CD4-positive, alpha-beta T cell (primary cell): ENCODE data around the gene AFF3. TPM values are rescaled to one million over a fixed set of nuclear protein-coding genes. Genes with fewer than 3 reads are reported as not detected.

Experiments
- ATAC-seq: fragments of 200-7000 bp; cut with Tn5 transposase; one replicate; pipeline ENCODE4 v1.10.0; 2022; ENCODE audit warnings: mild to moderate bottlenecking; ENCODE audit not compliant: poor library complexity
- CTCF ChIA-PET: fragments of 350-600 bp; sonication (Branson Sonifier 250); formaldehyde crosslinking; loops from one replicate; lab custom pipeline; 2021; ENCODE audit warnings: antibody characterized with exemption, inconsistent platforms; lab: Charles Lee
- POLR2A ChIA-PET: fragments of 350-600 bp; sonication (Branson Sonifier 250); formaldehyde crosslinking; loops from one replicate; lab custom pipeline; 2021; ENCODE audit warnings: antibody characterized with exemption, inconsistent platforms; lab: Charles Lee
- DNase-seq, 14 experiments: peaks; one replicate each; pipeline ENCODE4 v3.0.0-alpha.2; 2013 to 2020; ENCODE audit warnings: mixed read lengths in 2 of 14
- H3K27ac ChIP-seq, 2 donors: one replicate each; pipeline versions ENCODE4 v1.5.1 to v1.7.0; 2013; ENCODE audit warnings: low read length in 2 of 2, low read depth in 1 of 2, mild to moderate bottlenecking in 1 of 2
- H3K27me3 ChIP-seq, 2 experiments: 1 replicate in 1 of 2; 2 replicates in 1 of 2; pipeline versions ENCODE4 v1.6.1 to v1.7.0; 2013; ENCODE audit warnings: low read length in 2 of 2, control low read depth in 1 of 2, mild to moderate bottlenecking in 1 of 2, moderate library complexity in 1 of 2; ENCODE audit not compliant: insufficient read depth in 2 of 2, control insufficient read depth in 1 of 2
- H3K36me3 ChIP-seq: one replicate; pipeline ENCODE4 v1.6.1; 2013; ENCODE audit warnings: low read length, control low read depth; ENCODE audit not compliant: insufficient read depth
- H3K4me1 ChIP-seq: one replicate; pipeline ENCODE4 v1.6.1; 2013; ENCODE audit warnings: low read length, control low read depth; ENCODE audit not compliant: insufficient read depth
- H3K4me3 ChIP-seq: one replicate; pipeline ENCODE4 v1.5.1; 2013; ENCODE audit warnings: mild to moderate bottlenecking, low read length, moderate library complexity
- H3K9me3 ChIP-seq, 2 experiments: 1 replicate in 1 of 2; 2 replicates in 1 of 2; pipeline versions ENCODE4 v1.6.1 to v1.7.0; 2013; ENCODE audit warnings: low read length in 2 of 2, mild to moderate bottlenecking in 2 of 2, control low read depth in 1 of 2, moderate library complexity in 1 of 2; ENCODE audit not compliant: control insufficient read depth in 1 of 2, insufficient read depth in 1 of 2
- H3K27ac Mint-ChIP-seq: one replicate; pipeline ENCODE4 v1.8.0; 2020; ENCODE audit warnings: mixed read lengths
- H3K27me3 Mint-ChIP-seq: one replicate; pipeline ENCODE4 v1.8.0; 2021; ENCODE audit warnings: mixed read lengths
- H3K36me3 Mint-ChIP-seq: one replicate; pipeline ENCODE4 v1.8.0; 2021; ENCODE audit warnings: low read depth, mixed read lengths
- H3K4me1 Mint-ChIP-seq: one replicate; pipeline ENCODE4 v1.8.0; 2021; ENCODE audit warnings: low read depth, mixed read lengths
- H3K4me3 Mint-ChIP-seq: one replicate; pipeline ENCODE4 v1.8.0; 2020; ENCODE audit warnings: mild to moderate bottlenecking, mixed read lengths
- H3K9me3 Mint-ChIP-seq: one replicate; pipeline ENCODE4 v1.8.0; 2020; ENCODE audit warnings: mixed read lengths
- CTCF ChIP-seq: fragments of 200-600 bp; IDR thresholded peaks from one replicate; pipeline ENCODE4 v1.8.0; 2022; ENCODE audit warnings: antibody characterized with exemption, mild to moderate bottlenecking
- intact Hi-C, 2 experiments: fragments of 100-400 bp; cut with DNase I in 1 of 2; cut with micrococcal nuclease in 1 of 2; formaldehyde crosslinking; loops; one replicate each; pipeline versions ENCODE4 v1.15.1 to v1.9.0; 2023 to 2025; cut with DNase I, micrococcal nuclease
- total RNA-seq, 174 experiments: library from RNA in 2 of 174; stranded (reverse) in 2 of 174; gene quantifications; one replicate each; pipeline ENCODE4 v1.2.3 and lab custom pipeline; 2021 to 2026

The AFF3 gene
- total RNA-seq, 2 experiments from 2014 or later, result 15.4 to 15.7 TPM

- Mint-ChIP-seq H3K4me3 (no peak overlapping the region), H3K27ac (no peak overlapping the region), H3K27me3 (peaks cover 21% of the 10 kb centered on the region), H3K36me3 (no peaks in the 10 kb centered on the region), H3K4me1 (no peaks in the 10 kb centered on the region), H3K9me3 (no peaks in the 10 kb centered on the region)
- intact Hi-C loops, result no loop called here
- TF ChIP-seq CTCF, result no peak
- no peak for DNase-seq
- no peaks in the 10 kb centered on the region for H3K4me1 ChIP-seq
- no peaks in the 10 kb centered on the region for H3K27me3 ChIP-seq
- ATAC-seq, result no peak
- H3K27ac ChIP-seq, result no peak overlapping the region
- H3K4me3 ChIP-seq, result no peak overlapping the region
- no peaks in the 10 kb centered on the region for H3K9me3 ChIP-seq
- ChIA-PET POLR2A (no interaction called here), CTCF (no interaction called here)
- no peaks in the 10 kb centered on the region for H3K36me3 ChIP-seq
These were observed 621.6 kb downstream of the AFF3 start for GRCh38 chr2:99520813-99521212.

GRCh38 chr2:99520195-99520594, 622.2 kb downstream of the AFF3 start:
- Mint-ChIP-seq H3K27me3 (peaks cover 21% of the 10 kb centered on the region), H3K4me3 (no peak overlapping the region), H3K4me1 (no peaks in the 10 kb centered on the region), H3K27ac (no peak overlapping the region), H3K9me3 (no peaks in the 10 kb centered on the region), H3K36me3 (no peaks in the 10 kb centered on the region)
- intact Hi-C loops, result no loop called here
- CTCF ChIA-PET, result no interaction called here
- no peaks in the 10 kb centered on the region for H3K27me3 ChIP-seq
- H3K4me1 ChIP-seq, result no peaks in the 10 kb centered on the region
- H3K9me3 ChIP-seq, result no peaks in the 10 kb centered on the region
- POLR2A ChIA-PET, result no interaction called here
- no peak overlapping the region for H3K27ac ChIP-seq
- ATAC-seq, result no peak
- H3K4me3 ChIP-seq, result no peak overlapping the region
- no peak for TF ChIP-seq CTCF
- DNase-seq, result no peak
- H3K36me3 ChIP-seq, result no peaks in the 10 kb centered on the region

- POLR2A ChIA-PET, result no interaction called here
- H3K4me1 ChIP-seq, result no peaks in the 10 kb centered on the region
- no peaks in the 10 kb centered on the region for H3K27me3 ChIP-seq
- H3K4me3 Mint-ChIP-seq, result no peak overlapping the region
- CTCF ChIA-PET, result no interaction called here
- H3K27me3 Mint-ChIP-seq, result peaks cover 12% of the 10 kb centered on the region
- intact Hi-C loops, result no loop called here
- H3K4me3 ChIP-seq, result no peak overlapping the region
- ATAC-seq (no peak), DNase-seq (no peak)
- no peaks in the 10 kb centered on the region for H3K4me1 Mint-ChIP-seq
- no peaks in the 10 kb centered on the region for H3K9me3 ChIP-seq
- H3K27ac ChIP-seq, result no peak overlapping the region
- H3K9me3 Mint-ChIP-seq, result no peaks in the 10 kb centered on the region
- H3K36me3 Mint-ChIP-seq, result no peaks in the 10 kb centered on the region
- no peak overlapping the region for H3K27ac Mint-ChIP-seq
- no peak for TF ChIP-seq CTCF
- H3K36me3 ChIP-seq, result no peaks in the 10 kb centered on the region
These were observed 628.0 kb downstream of the AFF3 start for GRCh38 chr2:99514357-99514756.
